GM12878 (cell line): ENCODE data around the gene KMT2B. TPM values are rescaled to one million over a fixed set of nuclear protein-coding genes. Genes with fewer than 3 reads are reported as not detected.

ENCODE experiments used
- BACH1 ChIP-seq: fragments of 450-650 bp; IDR thresholded peaks from 2 replicates; pipeline ENCODE4 v1.6.1; 2017; ENCODE audit warnings: mild to moderate bottlenecking, borderline replicate concordance
- BCL11A ChIP-seq: IDR thresholded peaks from 2 replicates; pipeline ENCODE4 v1.6.1; 2011; ENCODE audit warnings: low read depth, low read length
- BMI1 ChIP-seq: fragments of 450-650 bp; IDR thresholded peaks from 2 replicates; pipeline ENCODE4 v1.6.1; 2016; ENCODE audit warnings: mild to moderate bottlenecking, moderate library complexity, borderline replicate concordance
- EED ChIP-seq: sonication (generic); IDR thresholded peaks from 2 replicates; pipeline ENCODE4 v1.6.1; 2016; ENCODE audit warnings: antibody characterized with exemption, low read depth
- ELK1 ChIP-seq: IDR thresholded peaks from 2 replicates; pipeline ENCODE4 v1.6.1; 2012; ENCODE audit warnings: low read depth, low read length, improper control_type of control experiment
- GABPA ChIP-seq: IDR thresholded peaks from 2 replicates; pipeline ENCODE4 v1.6.1; 2014; ENCODE audit warnings: antibody characterized with exemption, low read depth, mild to moderate bottlenecking, inconsistent platforms
- HSF1 ChIP-seq: fragments of 150-350 bp; IDR thresholded peaks from 2 replicates; pipeline ENCODE4 v1.6.1; 2014; ENCODE audit warnings: mild to moderate bottlenecking, low read depth, low read length
- IRF4 ChIP-seq: IDR thresholded peaks from 2 replicates; pipeline ENCODE4 v1.6.1; 2011; ENCODE audit warnings: low read depth, low read length
- IRF5 ChIP-seq: fragments of 450-650 bp; IDR thresholded peaks from 2 replicates; pipeline ENCODE4 v1.6.1; 2017; ENCODE audit warnings: borderline replicate concordance
- MLLT1 ChIP-seq: fragments of 450-650 bp; IDR thresholded peaks from 2 replicates; pipeline ENCODE4 v1.6.1; 2016; ENCODE audit warnings: mild to moderate bottlenecking
- MYB ChIP-seq: fragments of 150-350 bp; IDR thresholded peaks from 2 replicates; pipeline ENCODE4 v1.6.1; 2014; ENCODE audit warnings: mild to moderate bottlenecking, low read depth, low read length, borderline replicate concordance
- NFIC ChIP-seq: IDR thresholded peaks from 2 replicates; pipeline ENCODE4 v1.6.1; 2012; ENCODE audit warnings: low read depth, mild to moderate bottlenecking, inconsistent platforms, low read length, moderate library complexity
- NR2C1 ChIP-seq: fragments of 450-650 bp; IDR thresholded peaks from 2 replicates; pipeline ENCODE4 v1.6.1; 2017; ENCODE audit warnings: antibody characterized with exemption, mild to moderate bottlenecking, moderate library complexity
- POLR2A ChIP-seq: IDR thresholded peaks from 2 replicates; pipeline ENCODE4 v1.6.1; 2011; ENCODE audit warnings: low read depth, mild to moderate bottlenecking, low read length
- POU2F2 ChIP-seq: IDR thresholded peaks from 3 replicates; pipeline ENCODE4 v1.6.1; 2011; ENCODE audit warnings: low read depth, mild to moderate bottlenecking, low read length, borderline replicate concordance
- PRDM15 ChIP-seq: fragments of 450-650 bp; formaldehyde crosslinking; IDR thresholded peaks from 2 replicates; pipeline ENCODE4 v1.4.0; 2020; ENCODE audit warnings: mild to moderate bottlenecking, moderate library complexity
- RAD51 ChIP-seq: fragments of 450-650 bp; IDR thresholded peaks from 2 replicates; pipeline ENCODE4 v1.6.1; 2016; ENCODE audit warnings: moderate library complexity, mild to moderate bottlenecking, inconsistent platforms
- SIX5 ChIP-seq: IDR thresholded peaks from 2 replicates; pipeline ENCODE4 v1.6.1; 2011; ENCODE audit warnings: mild to moderate bottlenecking, low read depth, low read length, moderate library complexity; ENCODE audit not compliant: severe bottlenecking
- SPI1 ChIP-seq: IDR thresholded peaks from 2 replicates; pipeline ENCODE4 v1.6.1; 2011; ENCODE audit warnings: low read depth, mild to moderate bottlenecking, low read length, moderate library complexity, borderline replicate concordance; ENCODE audit not compliant: insufficient read depth
- YBX1 ChIP-seq: fragments of 450-650 bp; IDR thresholded peaks from 2 replicates; pipeline ENCODE4 v1.6.1; 2016; ENCODE audit warnings: antibody characterized with exemption
- ZNF207 ChIP-seq: fragments of 450-650 bp; IDR thresholded peaks from 2 replicates; pipeline ENCODE4 v1.6.1; 2014; ENCODE audit warnings: antibody characterized with exemption, mild to moderate bottlenecking, borderline replicate concordance
- ZNF217 ChIP-seq: fragments of 450-650 bp; IDR thresholded peaks from 2 replicates; pipeline ENCODE4 v1.6.1; 2017; ENCODE audit warnings: antibody characterized with exemption, mild to moderate bottlenecking
- ZNF24 ChIP-seq: fragments of 450-650 bp; IDR thresholded peaks from 2 replicates; pipeline ENCODE4 v1.6.1; 2017; ENCODE audit warnings: antibody characterized with exemption, mild to moderate bottlenecking
- polyA plus RNA-seq, 11 experiments: library from polyadenylated mRNA; depleted of rRNA in 4 of 11; unstranded in 6 of 11; stranded (reverse) in 5 of 11; fragments of >200 nt; fragmentation: Nextera tagmentation in 4 of 11; fragmentation: Illumina TruSeq in 1 of 11; extraction: Ambion mirVana in 4 of 11; extraction: Trizol in 1 of 11; gene quantifications; 1 replicate in 1 of 11; 2 replicates in 10 of 11; pipeline versions ENCODE4 v1.2.1 to v1.2.3, GENCODE V29; 2011 to 2016; ENCODE audit warnings: inconsistent platforms in 2 of 11, missing spikeins in 2 of 11, low read depth in 1 of 11
- total RNA-seq, 4 experiments: library from RNA; depleted of rRNA in 3 of 4; stranded (reverse); fragments of >200 nt in 3 of 4; fragmentation: Illumina TruSeq in 1 of 4; extraction: Trizol in 1 of 4; gene quantifications; 2 replicates each; pipeline versions ENCODE4 v1.2.1 to v1.2.3, GENCODE V29; 2013 to 2021

KMT2B gene
- total and polyA plus RNA-seq, 10 of the 15 experiments (the other 5 are each of a cell fraction or from before 2014, with no cell fraction given) = 0.71 to 35.6 (median 6.0) TPM

- no peak for TF ChIP-seq MYB
- TF ChIP-seq BMI1 = no peak
- TF ChIP-seq SPI1 = no peak
- peak; percentile 69 for TF ChIP-seq BACH1
- TF ChIP-seq ZNF24 = no peak
- TF ChIP-seq ZNF217 = no peak
- TF ChIP-seq IRF4 = no peak
- no peak for TF ChIP-seq HSF1
- TF ChIP-seq POLR2A = peak; percentile 84
- no peak for TF ChIP-seq RAD51
- TF ChIP-seq YBX1 = no peak
- TF ChIP-seq ZNF207 = peak; percentile 75; the same call in 1 of the 2 replicates
- TF ChIP-seq NFIC = no peak
- TF ChIP-seq NR2C1 = peak; percentile 17; the same call in 1 of the 2 replicates
- no peak for TF ChIP-seq EED
- TF ChIP-seq IRF5 = no peak
- TF ChIP-seq MLLT1 = no peak; the same call in 1 of the 2 replicates
- no peak for TF ChIP-seq ELK1
- TF ChIP-seq BCL11A = no peak
- no peak for TF ChIP-seq GABPA
- no peak for TF ChIP-seq PRDM15 (CRISPR knock-in tag)
- no peak for TF ChIP-seq SIX5
- peak; percentile 24; the same call in 1 of the 3 replicates for TF ChIP-seq POU2F2
These were observed 22.8 kb downstream of the KMT2B start (continued) for GRCh38 chr19:35740423-35741202.
